GM18951 (cell line): ENCODE data around the gene PRKCA.

ENCODE experiments used
- POLR2A ChIP-seq: IDR thresholded peaks from 4 replicates; pipeline ENCODE4 v1.6.1; 2011; ENCODE audit warnings: mild to moderate bottlenecking; ENCODE audit not compliant: insufficient read length, insufficient read depth; ENCODE audit errors: extremely low read depth
- in situ Hi-C: fragments of 300-500 bp; cut with MboI; formaldehyde crosslinking; loops from one replicate; pipeline ENCODE4 v1.12.0; 2022; ENCODE audit warnings: low sequenced_read_pairs, mixed read lengths, inconsistent platforms; ENCODE audit not compliant: unreplicated experiment

The PRKCA gene

GRCh38 chr17:66549731-66550207 lies 247.4 kb downstream of the PRKCA start:
- TF ChIP-seq POLR2A: no peak
- in situ Hi-C loops: loop anchor here (25.0 kb wide), 1 partner anchor 287 kb away; no protein-coding TSS in a partner anchor

- TF ChIP-seq POLR2A: no peak
- in situ Hi-C loops: loop anchor here (25.0 kb wide), 1 partner anchor 290 kb away; no protein-coding TSS in a partner anchor
Measured at GRCh38 chr17:66551839-66552238, 249.4 kb downstream of the PRKCA start.

- TF ChIP-seq POLR2A: no peak
- in situ Hi-C loops: loop anchor here (25.0 kb wide), 1 partner anchor 290 kb away; no protein-coding TSS in a partner anchor
Measured at GRCh38 chr17:66552371-66552770, 250.0 kb downstream of the PRKCA start.

GRCh38 chr17:66555605-66556004 lies 253.2 kb downstream of the PRKCA start:
- TF ChIP-seq POLR2A: no peak
- in situ Hi-C loops: loop anchor here (25.0 kb wide), 1 partner anchor 293 kb away; no protein-coding TSS in a partner anchor

GRCh38 chr17:66557200-66557599 lies 254.8 kb downstream of the PRKCA start:
- in situ Hi-C loops: loop anchor here (25.0 kb wide), 1 partner anchor 295 kb away; no protein-coding TSS in a partner anchor
- no peak for TF ChIP-seq POLR2A

- in situ Hi-C loops: loop anchor here (25.0 kb wide), 1 partner anchor 296 kb away; no protein-coding TSS in a partner anchor
- no peak for TF ChIP-seq POLR2A
Measured at GRCh38 chr17:66557886-66558285, 255.5 kb downstream of the PRKCA start.

GRCh38 chr17:66560691-66561090 lies 258.3 kb downstream of the PRKCA start:
- in situ Hi-C loops: loop anchor here (25.0 kb wide), 1 partner anchor 298 kb away; no protein-coding TSS in a partner anchor
- no peak for TF ChIP-seq POLR2A

GRCh38 chr17:66562119-66562518 lies 259.7 kb downstream of the PRKCA start:
- in situ Hi-C loops: loop anchor here (25.0 kb wide), 1 partner anchor 300 kb away; no protein-coding TSS in a partner anchor
- TF ChIP-seq POLR2A: no peak

GRCh38 chr17:66564992-66565465 lies 262.6 kb downstream of the PRKCA start:
- no peak for TF ChIP-seq POLR2A
- in situ Hi-C loops: loop anchor here (25.0 kb wide), 1 partner anchor 303 kb away; no protein-coding TSS in a partner anchor

- TF ChIP-seq POLR2A: no peak
- in situ Hi-C loops: loop anchor here (25.0 kb wide), 1 partner anchor 305 kb away; no protein-coding TSS in a partner anchor
Measured at GRCh38 chr17:66567234-66568170, 265.1 kb downstream of the PRKCA start.

- TF ChIP-seq POLR2A: no peak
- in situ Hi-C loops: loop anchor here (25.0 kb wide), 1 partner anchor 307 kb away; no protein-coding TSS in a partner anchor
Measured at GRCh38 chr17:66569572-66569971, 267.2 kb downstream of the PRKCA start.

GRCh38 chr17:66570447-66571195 lies 268.2 kb downstream of the PRKCA start:
- in situ Hi-C loops: loop anchor here (25.0 kb wide), 1 partner anchor 308 kb away; no protein-coding TSS in a partner anchor
- no peak for TF ChIP-seq POLR2A
